Gastroesophageal sphincter (tissue), 3 donors: ENCODE measurements around the gene DPF3.

Experiments used
- CTCF ChIP-seq, 4 experiments: fragments of 200-600 bp in 2 of 4; fragments of 450-650 bp in 2 of 4; sonication (generic) in 1 of 4; IDR thresholded peaks; one replicate each; pipeline ENCODE4 v1.5.1; 2017 to 2019; ENCODE audit warnings: antibody characterized with exemption in 4 of 4, mild to moderate bottlenecking in 2 of 4, moderate library complexity in 2 of 4
- EP300 ChIP-seq: sonication (generic); formaldehyde crosslinking; IDR thresholded peaks from one replicate; pipeline ENCODE4 v1.6.1; 2017; ENCODE audit warnings: antibody characterized with exemption, mild to moderate bottlenecking
- POLR2A ChIP-seq, 2 donors: fragments of 450-650 bp; IDR thresholded peaks; one replicate each; pipeline ENCODE4 v1.6.1; 2017; ENCODE audit warnings: antibody characterized with exemption in 2 of 2, mild to moderate bottlenecking in 2 of 2, moderate library complexity in 1 of 2
- POLR2AphosphoS5 ChIP-seq: sonication (generic); formaldehyde crosslinking; IDR thresholded peaks from one replicate; pipeline ENCODE4 v1.6.1; 2017; ENCODE audit warnings: antibody characterized with exemption

DNA sequence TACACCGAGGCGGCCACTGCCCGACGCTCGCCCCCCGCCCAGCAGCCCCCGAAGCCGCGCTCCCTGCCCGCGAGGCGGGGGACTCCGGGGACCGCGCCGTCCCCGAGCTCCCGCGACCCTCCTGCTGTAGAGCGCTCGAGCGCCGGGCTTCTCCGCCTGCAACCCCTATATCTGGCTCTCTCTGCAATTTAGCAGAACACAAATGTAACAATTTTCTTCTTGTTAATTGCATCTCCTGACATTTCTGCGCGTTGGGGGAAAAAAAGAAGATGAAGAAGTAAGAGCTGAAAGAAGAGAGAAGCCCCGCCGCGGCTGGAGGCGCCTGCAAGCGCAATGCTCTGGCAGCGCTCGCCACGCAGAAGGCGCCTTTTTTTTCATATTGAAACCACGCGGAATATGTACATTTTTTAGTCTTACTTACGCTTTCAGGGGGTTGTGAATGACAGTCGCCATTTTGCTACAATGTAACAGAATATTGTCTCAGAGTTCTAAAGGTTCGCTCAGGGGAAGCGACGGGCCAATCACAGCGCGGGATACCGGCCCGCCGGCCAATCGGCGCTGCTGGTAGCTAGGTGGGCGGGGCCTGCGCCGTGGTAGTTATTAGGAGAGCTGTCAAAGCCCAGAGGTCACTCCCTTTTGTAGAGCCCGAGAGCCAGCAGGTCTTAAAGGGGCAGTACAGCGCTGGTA lies at the start of gene DPF3:
- TF ChIP-seq CTCF (IDR thresholded peaks at IDR 0.05) = no peak
- TF ChIP-seq POLR2A (IDR thresholded peaks at IDR 0.05) = no peak
- no peak for TF ChIP-seq EP300
- no peak for TF ChIP-seq POLR2AphosphoS5
